B cell (primary cell): Measurements from ENCODE around the gene PDGFRB.

Experiments used
- CTCF ChIP-seq: fragments of 200-600 bp; IDR thresholded peaks from one replicate; pipeline ENCODE4 v1.8.0; 2022; ENCODE audit warnings: antibody characterized with exemption, mild to moderate bottlenecking
- EZH2 ChIP-seq: IDR thresholded peaks from 2 replicates; pipeline ENCODE4 v1.6.1; 2012; ENCODE audit warnings: borderline replicate concordance, low read depth, mild to moderate bottlenecking, moderate library complexity, low read length; ENCODE audit not compliant: insufficient read depth, poor library complexity, severe bottlenecking

GRCh38 chr5:150203832-150204589 is 48.4 kb upstream of the PDGFRB start:
- TF ChIP-seq CTCF (no peak), EZH2 (no peak)
